HCT116 (cell line): ENCODE measurements around the gene EHD3. TPM values are rescaled to one million over a fixed set of nuclear protein-coding genes. Genes with fewer than 3 reads are reported as not detected.

Experiments used
- ATAC-seq: fragments of 200-7000 bp; cut with Tn5 transposase; 2 replicates; pipeline ENCODE4 v1.9.1; 2020; ENCODE audit warnings: mild to moderate bottlenecking, moderate library complexity
- BruUV-seq: library from RNA; stranded (reverse); fragments of 400-500 nt; replicated peaks from 2 replicates; lab custom pipeline; 2021; lab: Mats Ljungman, UMichigan
- CTCF ChIA-PET: fragments of 300-600 bp; sonication (Branson Sonifier 250); formaldehyde crosslinking; loops from one replicate; lab custom pipeline; 2021; ENCODE audit warnings: antibody characterized with exemption; lab: Charles Lee
- POLR2A ChIA-PET: fragments of 300-600, 350-600 bp; sonication (Branson Sonifier 250); formaldehyde crosslinking; loops from one replicate; lab custom pipeline; 2021; ENCODE audit warnings: antibody characterized with exemption; lab: Charles Lee
- RAD21 ChIA-PET, 2 experiments: fragments of 300-600 bp; sonication (Branson Sonifier 250); formaldehyde crosslinking; loops; one replicate each; lab custom pipeline; 2023; ENCODE audit warnings: low total read pairs in 2 of 2; ENCODE audit not compliant: uncharacterized antibody in 2 of 2, unreplicated experiment in 2 of 2, low non-redundant PET in 1 of 2; lab: Charles Lee
- DNase-seq: peaks from one replicate; pipeline ENCODE4 v3.0.0-alpha.2; 2010; ENCODE audit warnings: low read depth, low spot score
- H2AFZ ChIP-seq: fragments of 200-600 bp; shearing (Covaris generic), sonication (generic); 2 replicates; pipeline ENCODE4 v1.6.1; 2017; ENCODE audit warnings: low read depth, mixed run types, mixed read lengths, antibody characterized with exemption, low read length; ENCODE audit not compliant: poor library complexity, severe bottlenecking
- H3K27ac ChIP-seq: 2 replicates; pipeline ENCODE4 v1.5.1; 2012; ENCODE audit warnings: low read depth, low read length
- H3K27me3 ChIP-seq: fragments of 200-600 bp; sonication (generic); 2 replicates; pipeline ENCODE4 v1.6.1; 2016; ENCODE audit warnings: mixed run types, low read length, mixed read lengths; ENCODE audit not compliant: insufficient read depth
- H3K36me3 ChIP-seq, 2 experiments: fragments of 200-500 bp in 1 of 2; fragments of 200-600 bp in 1 of 2; sonication (Bioruptor generic) in 1 of 2; sonication (generic) in 1 of 2; 2 replicates each; pipeline versions ENCODE4 v1.5.1 to v1.6.1; 2014 to 2016; ENCODE audit warnings: low read length in 2 of 2, inconsistent platforms in 1 of 2, mixed read lengths in 1 of 2, mixed run types in 1 of 2; ENCODE audit not compliant: insufficient read depth in 2 of 2, control insufficient read depth in 1 of 2
- H3K4me1 ChIP-seq, 2 experiments: fragments of 200-600 bp in 1 of 2; sonication (generic) in 1 of 2; 2 replicates each; pipeline versions ENCODE4 v1.5.1 to v1.6.1; 2012 to 2017; ENCODE audit warnings: low read length in 2 of 2, inconsistent platforms in 1 of 2, mild to moderate bottlenecking in 1 of 2, mixed read lengths in 1 of 2, mixed run types in 1 of 2, moderate library complexity in 1 of 2; ENCODE audit not compliant: insufficient read depth in 2 of 2, control insufficient read depth in 1 of 2
- H3K4me2 ChIP-seq: fragments of 200-600 bp; sonication (generic); 2 replicates; pipeline ENCODE4 v1.6.1; 2017; ENCODE audit warnings: mixed run types, low read length, mixed read lengths
- H3K4me3 ChIP-seq, 2 experiments: fragments of 200-600 bp in 1 of 2; sonication (generic) in 1 of 2; replicated peaks in 1 of 2; 2 replicates each; pipeline ENCODE4 v1.5.1; 2011 to 2016; ENCODE audit warnings: low read length in 2 of 2, control low read depth in 1 of 2, low read depth in 1 of 2, mild to moderate bottlenecking in 1 of 2, mixed read lengths in 1 of 2, mixed run types in 1 of 2
- H3K79me2 ChIP-seq: fragments of 200-600 bp; sonication (generic); 2 replicates; pipeline ENCODE4 v1.6.1; 2017; ENCODE audit warnings: mild to moderate bottlenecking, mixed run types, low read length, moderate library complexity, mixed read lengths; ENCODE audit not compliant: insufficient read depth
- H3K9ac ChIP-seq: fragments of 200-600 bp; sonication (generic); 2 replicates; pipeline ENCODE4 v1.6.1; 2016; ENCODE audit warnings: low read length, mixed read lengths
- H3K9me2 ChIP-seq: fragments of 200-600 bp; sonication (generic), shearing (Covaris generic); 2 replicates; pipeline ENCODE4 v1.6.1; 2017; ENCODE audit warnings: mixed run types, mild to moderate bottlenecking, moderate library complexity; ENCODE audit not compliant: insufficient read depth
- H3K9me3 ChIP-seq, 2 experiments: fragments of 200-500 bp in 1 of 2; fragments of 200-600 bp in 1 of 2; sonication (Bioruptor generic) in 1 of 2; sonication (generic) in 1 of 2; 2 replicates each; pipeline ENCODE4 v1.6.1; 2014 to 2017; ENCODE audit warnings: low read length in 2 of 2, mixed read lengths in 2 of 2, inconsistent platforms in 1 of 2, low read depth in 1 of 2, mild to moderate bottlenecking in 1 of 2, mixed run types in 1 of 2, moderate library complexity in 1 of 2; ENCODE audit not compliant: control insufficient read depth in 1 of 2, insufficient read depth in 1 of 2
- H4K20me1 ChIP-seq: fragments of 200-600 bp; sonication (generic), shearing (Covaris generic); 2 replicates; pipeline ENCODE4 v1.6.1; 2017; ENCODE audit warnings: mixed run types, mild to moderate bottlenecking, moderate library complexity; ENCODE audit not compliant: insufficient read depth
- ATF3 ChIP-seq: IDR thresholded peaks from 2 replicates; pipeline ENCODE4 v1.6.1; 2012
- EGR1 ChIP-seq: IDR thresholded peaks from 2 replicates; pipeline ENCODE4 v1.6.1; 2012; ENCODE audit warnings: low read depth
- ELF1 ChIP-seq: IDR thresholded peaks from 2 replicates; pipeline ENCODE4 v1.6.1; 2012; ENCODE audit warnings: low read depth, borderline replicate concordance
- EZH2phosphoT487 ChIP-seq: fragments of 200-600 bp; IDR thresholded peaks from 2 replicates; pipeline ENCODE4 v1.6.1; 2018; ENCODE audit warnings: antibody characterized with exemption, borderline replicate concordance
- FOSL1 ChIP-seq: IDR thresholded peaks from 2 replicates; pipeline ENCODE4 v1.6.1; 2012; ENCODE audit warnings: low read depth
- JUND ChIP-seq: IDR thresholded peaks from 2 replicates; pipeline ENCODE4 v1.6.1; 2012
- MAX ChIP-seq: IDR thresholded peaks from 2 replicates; pipeline ENCODE4 v1.6.1; 2012
- POLR2A ChIP-seq: IDR thresholded peaks from 2 replicates; pipeline ENCODE4 v1.7.0; 2011; ENCODE audit warnings: borderline replicate concordance; ENCODE audit not compliant: insufficient read depth, insufficient read length; ENCODE audit errors: extremely low read depth
- POLR2AphosphoS5 ChIP-seq: IDR thresholded peaks from 2 replicates; pipeline ENCODE4 v1.6.1; 2011; ENCODE audit warnings: mild to moderate bottlenecking, low read depth, low read length, moderate library complexity
- RAD21 ChIP-seq: IDR thresholded peaks from 2 replicates; pipeline ENCODE4 v1.6.1; 2012; ENCODE audit warnings: low read depth, mild to moderate bottlenecking
- SIN3A ChIP-seq: IDR thresholded peaks from 2 replicates; pipeline ENCODE4 v1.6.1; 2012; ENCODE audit warnings: low read depth
- SP1 ChIP-seq: IDR thresholded peaks from 2 replicates; pipeline ENCODE4 v1.6.1; 2012; ENCODE audit warnings: low read depth
- TCF7L2 ChIP-seq: IDR thresholded peaks from 2 replicates; pipeline ENCODE4 v1.7.0; 2011; ENCODE audit warnings: borderline replicate concordance, inconsistent platforms; ENCODE audit not compliant: insufficient read depth, insufficient read length; ENCODE audit errors: extremely low read depth
- ZBTB33 ChIP-seq: IDR thresholded peaks from 2 replicates; pipeline ENCODE4 v1.6.1; 2011; ENCODE audit warnings: mild to moderate bottlenecking, low read length, moderate library complexity; ENCODE audit not compliant: insufficient replicate concordance; ENCODE audit errors: extremely low read depth
- intact Hi-C: fragments of 100-400 bp; cut with micrococcal nuclease; formaldehyde crosslinking; loops from 2 replicates; pipeline ENCODE4 v1.10.0; 2022
- total RNA-seq: library from RNA; stranded (reverse); gene quantifications from one replicate; pipeline ENCODE4 v1.2.1, GENCODE V29; 2021; ENCODE audit not compliant: unreplicated experiment

The EHD3 gene
- total RNA-seq, 1 experiment from 2014 or later, result not detected

GRCh38 chr2:31255911-31256571, 22.1 kb downstream of the EHD3 start:
- no peaks in the 10 kb centered on the region for H3K9me3 ChIP-seq
- POLR2A ChIA-PET, result no interaction called here
- H3K4me1 ChIP-seq, result no peaks in the 10 kb centered on the region
- H3K36me3 ChIP-seq, result no peaks in the 10 kb centered on the region
- intact Hi-C loops, result no loop called here
- H3K4me3 ChIP-seq, result no peak overlapping the region
- H3K27me3 ChIP-seq, result no peaks in the 10 kb centered on the region
- no peak overlapping the region for H3K4me2 ChIP-seq
- RAD21 ChIA-PET, result no interaction called here
- H4K20me1 ChIP-seq, result no peaks in the 10 kb centered on the region
- H3K27ac ChIP-seq, result no peak overlapping the region
- CTCF ChIA-PET, result no interaction called here
- H3K9me2 ChIP-seq, result no peaks in the 10 kb centered on the region
- BruUV-seq, result no TSS peak
- TF ChIP-seq JUND (no peak), EGR1 (no peak), SIN3A (no peak), RAD21 (no peak), ZBTB33 (no peak), POLR2AphosphoS5 (no peak), TCF7L2 (no peak), POLR2A (no peak), FOSL1 (no peak), SP1 (no peak), ELF1 (no peak), MAX (no peak), EZH2phosphoT487 (no peak), ATF3 (no peak)
- no peaks in the 10 kb centered on the region for H3K79me2 ChIP-seq
- H2AFZ ChIP-seq, result no peak overlapping the region
- DNase-seq, result no peak
- no peak overlapping the region for H3K9ac ChIP-seq
- ATAC-seq, result no peak
